MM.1S (cell line): Measurements from ENCODE around the gene DUSP7.

Experiments
- DNase-seq: peaks from one replicate; pipeline ENCODE4 v3.0.0-alpha.2; 2015
- H2AFZ ChIP-seq: fragments of 300-600 bp; sonication (generic); 2 replicates; pipeline ENCODE4 v1.6.0; 2016; ENCODE audit warnings: antibody characterized with exemption, low read length
- H3F3A ChIP-seq: fragments of 300-600 bp; sonication (generic); 2 replicates; pipeline ENCODE4 v1.6.1; 2016; ENCODE audit warnings: mild to moderate bottlenecking, antibody characterized with exemption, low read length, moderate library complexity, mixed read lengths; ENCODE audit not compliant: insufficient read depth
- H3K27ac ChIP-seq: fragments of 300-600 bp; sonication (generic); 2 replicates; pipeline ENCODE4 v1.5.1; 2016; ENCODE audit warnings: mild to moderate bottlenecking, low read length
- H3K27me3 ChIP-seq: fragments of 300-600 bp; sonication (generic); replicated peaks from 2 replicates; pipeline ENCODE4 v1.6.0; 2016; ENCODE audit warnings: low read length; ENCODE audit not compliant: insufficient read depth
- H3K36me3 ChIP-seq: fragments of 300-600 bp; sonication (generic); replicated peaks from 2 replicates; pipeline ENCODE4 v1.6.1; 2016; ENCODE audit warnings: mild to moderate bottlenecking, low read length, mixed read lengths; ENCODE audit not compliant: insufficient read depth
- H3K4me1 ChIP-seq: fragments of 300-600 bp; sonication (generic); 2 replicates; pipeline ENCODE4 v1.6.1; 2016; ENCODE audit warnings: low read length, mixed read lengths
- H3K4me2 ChIP-seq: fragments of 300-600 bp; sonication (generic); 2 replicates; pipeline ENCODE4 v1.6.0; 2016; ENCODE audit warnings: low read depth, low read length
- H3K4me3 ChIP-seq: fragments of 300-600 bp; sonication (generic); 2 replicates; pipeline ENCODE4 v1.5.1; 2016; ENCODE audit warnings: low read length, mixed read lengths
- H3K79me2 ChIP-seq: fragments of 300-600 bp; sonication (generic); 2 replicates; pipeline ENCODE4 v1.6.1; 2016; ENCODE audit warnings: mixed run types, low read length, mixed read lengths
- H3K9ac ChIP-seq: fragments of 300-600 bp; sonication (generic); 2 replicates; pipeline ENCODE4 v1.6.1; 2016; ENCODE audit warnings: low read length, mixed read lengths
- H3K9me2 ChIP-seq: fragments of 300-600 bp; sonication (generic); replicated peaks from 2 replicates; pipeline ENCODE4 v1.6.1; 2016; ENCODE audit warnings: mild to moderate bottlenecking, low read length, mixed read lengths; ENCODE audit not compliant: insufficient read depth
- H3K9me3 ChIP-seq: fragments of 300-600 bp; sonication (generic); replicated peaks from 2 replicates; pipeline ENCODE4 v1.6.1; 2016; ENCODE audit warnings: mild to moderate bottlenecking, low read length, mixed read lengths; ENCODE audit not compliant: insufficient read depth
- H4K20me1 ChIP-seq: fragments of 300-600 bp; sonication (generic); 2 replicates; pipeline ENCODE4 v1.6.1; 2016; ENCODE audit warnings: mild to moderate bottlenecking, low read length, moderate library complexity, mixed read lengths; ENCODE audit not compliant: insufficient read depth
- CTCF ChIP-seq: fragments of 300-600 bp; sonication (generic); IDR thresholded peaks from 2 replicates; pipeline ENCODE4 v1.5.1; 2016; ENCODE audit warnings: antibody characterized with exemption, low read length, mixed read lengths
- EZH2 ChIP-seq: fragments of 300-600 bp; sonication (generic); optimal IDR thresholded peaks from 2 replicates; pipeline ENCODE3; 2017; ENCODE audit warnings: low read depth, mild to moderate bottlenecking, antibody characterized with exemption, low read length, mixed read lengths
- EZH2phosphoT487 ChIP-seq: fragments of 300-600 bp; sonication (generic); IDR thresholded peaks from 2 replicates; pipeline ENCODE4 v1.6.1; 2018; ENCODE audit warnings: antibody characterized with exemption, low read length

Gene DUSP7

GRCh38 chr3:52052831-52053306, 3.5 kb downstream of the DUSP7 start:
- Histone ChIP-seq H2AFZ (no peak overlapping the region), H3K4me3 (no peak overlapping the region), H3K4me1 (peaks cover 9% of the 10 kb centered on the region; the same call in 1 of the 2 replicates), H3K27ac (no peak overlapping the region), H4K20me1 (no peaks in the 10 kb centered on the region), H3K9me3 (no peaks in the 10 kb centered on the region), H3K4me2 (no peak overlapping the region), H3K9me2 (no peaks in the 10 kb centered on the region), H3K79me2 (peaks cover 33% of the 10 kb centered on the region), H3K9ac (no peak overlapping the region), H3F3A (no peaks in the 10 kb centered on the region; the same call in none of the 2 replicates), H3K36me3 (0 out of 2 replicates have a peak, but pooled peaks cover 2% of the 10 kb centered on the region), H3K27me3 (no peaks in the 10 kb centered on the region)
- TF ChIP-seq CTCF (no peak), EZH2phosphoT487 (no peak), EZH2 (no peak)
- no peak for DNase-seq

- Histone ChIP-seq H3K27ac (no peak overlapping the region), H3K79me2 (peaks cover 33% of the 10 kb centered on the region), H3K4me2 (no peak overlapping the region), H3K36me3 (0 out of 2 replicates have a peak, but pooled peaks cover 2% of the 10 kb centered on the region), H3K27me3 (no peaks in the 10 kb centered on the region), H3K9ac (no peak overlapping the region), H3F3A (no peaks in the 10 kb centered on the region; the same call in 1 of the 2 replicates), H3K4me1 (peaks cover 6% of the 10 kb centered on the region; the same call in 1 of the 2 replicates), H4K20me1 (no peaks in the 10 kb centered on the region), H3K4me3 (no peak overlapping the region), H3K9me2 (no peaks in the 10 kb centered on the region), H2AFZ (no peak overlapping the region), H3K9me3 (no peaks in the 10 kb centered on the region)
- TF ChIP-seq CTCF (no peak), EZH2 (no peak), EZH2phosphoT487 (no peak)
- no peak for DNase-seq
These were observed 4.9 kb downstream of the DUSP7 start for GRCh38 chr3:52051444-52051843.

GRCh38 chr3:52050571-52050970, 5.8 kb downstream of the DUSP7 start:
- Histone ChIP-seq H3F3A (no peaks in the 10 kb centered on the region; the same call in 1 of the 2 replicates), H3K9me3 (no peaks in the 10 kb centered on the region), H2AFZ (no peak overlapping the region), H3K4me1 (peaks cover 6% of the 10 kb centered on the region; the same call in 1 of the 2 replicates), H3K4me2 (no peak overlapping the region), H3K79me2 (peaks cover 29% of the 10 kb centered on the region), H3K9ac (no peak overlapping the region), H3K9me2 (no peaks in the 10 kb centered on the region), H3K27ac (no peak overlapping the region), H3K4me3 (no peak overlapping the region), H4K20me1 (no peaks in the 10 kb centered on the region), H3K36me3 (0 out of 2 replicates have a peak, but pooled peaks cover 2% of the 10 kb centered on the region), H3K27me3 (no peaks in the 10 kb centered on the region)
- TF ChIP-seq EZH2 (no peak), CTCF (no peak), EZH2phosphoT487 (no peak)
- no peak for DNase-seq
